NT2/D1 (cell line): Measurements from ENCODE around the gene SCN9A.
"Not testable (repeated sequence)": the region's sequence is repeated elsewhere in the genome, so short reads cannot be mapped to it uniquely, and the experiment has no call there.

Source experiments
- DNase-seq: peaks from one replicate; pipeline ENCODE4 v3.0.0-alpha.2; 2011; ENCODE audit warnings: low read depth, low spot score
- H3K27me3 ChIP-seq: 2 replicates; pipeline ENCODE4 v1.6.0; 2011; ENCODE audit warnings: mild to moderate bottlenecking; ENCODE audit not compliant: insufficient read length, insufficient read depth
- H3K36me3 ChIP-seq: 2 replicates; pipeline ENCODE4 v1.6.1; 2011; ENCODE audit warnings: mild to moderate bottlenecking, low read length, mixed read lengths; ENCODE audit not compliant: insufficient read depth, insufficient read length
- H3K4me1 ChIP-seq: 2 replicates; pipeline ENCODE4 v1.5.1; 2011; ENCODE audit not compliant: insufficient read depth, insufficient read length
- H3K4me3 ChIP-seq: 2 replicates; pipeline ENCODE4 v1.5.1; 2011; ENCODE audit warnings: low read depth; ENCODE audit not compliant: insufficient read length
- H3K9ac ChIP-seq: 2 replicates; pipeline ENCODE4 v1.6.0; 2011; ENCODE audit warnings: low read depth; ENCODE audit not compliant: insufficient read length
- H3K9me3 ChIP-seq: 2 replicates; pipeline ENCODE4 v1.5.1; 2011; ENCODE audit warnings: mild to moderate bottlenecking, low read length; ENCODE audit not compliant: insufficient read depth
- SUZ12 ChIP-seq: IDR thresholded peaks from 2 replicates; pipeline ENCODE4 v1.6.1; 2011; ENCODE audit not compliant: insufficient read length, insufficient read depth; ENCODE audit errors: extremely low read depth
- YY1 ChIP-seq: IDR thresholded peaks from 2 replicates; pipeline ENCODE4 v1.6.1; 2011; ENCODE audit not compliant: insufficient read length, insufficient read depth
- ZNF274 ChIP-seq: IDR thresholded peaks from 2 replicates; pipeline ENCODE4 v1.6.1; 2011; ENCODE audit warnings: mild to moderate bottlenecking, low read depth, low read length

SCN9A gene

DNA sequence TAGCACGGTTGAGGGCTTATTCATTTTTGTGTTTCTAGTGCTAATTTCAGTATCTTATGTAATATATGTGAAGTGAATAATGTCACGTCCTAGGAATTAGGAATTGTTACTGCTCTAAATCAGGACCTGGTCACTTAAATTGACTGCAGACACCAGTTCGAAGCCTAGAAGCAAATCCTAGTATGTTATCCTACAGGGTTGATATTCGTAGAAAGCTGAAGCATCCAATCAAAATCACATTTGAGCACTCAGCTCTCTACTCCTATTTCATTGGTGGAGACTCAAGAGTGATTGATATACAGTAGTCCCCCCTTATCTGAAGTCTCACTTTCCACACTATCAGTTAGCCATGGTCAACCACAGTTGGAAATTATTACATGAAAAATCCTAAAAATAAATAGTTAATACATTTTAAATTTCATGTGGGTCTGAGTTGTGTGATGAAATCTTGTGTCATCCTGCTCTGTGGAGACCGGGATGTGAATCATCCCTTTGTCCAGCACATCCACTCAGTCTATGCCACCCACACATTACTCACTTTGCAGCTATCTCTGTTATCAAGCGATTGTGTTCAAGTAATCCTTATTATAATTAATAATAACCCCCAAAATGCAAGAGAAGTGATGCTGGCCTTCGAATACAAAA, 35.2 kb upstream of the SCN9A start:
- no peaks in the 10 kb centered on the region for H3K27me3 ChIP-seq
- H3K9me3 ChIP-seq = no peaks in the 10 kb centered on the region
- no peak overlapping the region for H3K4me3 ChIP-seq
- H3K9ac ChIP-seq = no peak overlapping the region
- H3K4me1 ChIP-seq = no peaks in the 10 kb centered on the region
- no peak for TF ChIP-seq ZNF274
- TF ChIP-seq YY1 = no peak
- TF ChIP-seq SUZ12 = no peak
- no peak for DNase-seq
- H3K36me3 ChIP-seq = no peaks in the 10 kb centered on the region

DNA sequence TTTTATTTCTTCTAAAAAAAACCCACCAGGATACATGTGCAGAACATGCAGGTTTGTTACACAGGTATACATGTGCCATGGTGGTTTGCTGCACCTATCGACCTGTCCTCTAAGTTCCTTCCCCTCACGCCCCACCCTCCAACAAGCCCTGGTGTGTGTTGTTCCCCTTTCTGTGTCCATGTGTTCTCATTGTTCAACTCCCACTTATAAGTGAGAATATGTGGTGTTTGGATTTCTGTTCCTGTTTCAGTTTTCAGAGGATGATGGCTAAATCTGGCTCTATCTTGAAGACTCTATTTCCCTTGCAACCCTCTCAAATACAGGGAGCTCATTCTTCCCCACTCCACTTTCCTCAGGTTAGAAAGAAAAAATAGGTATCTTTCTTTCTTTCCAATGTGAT, 32.0 kb upstream of the SCN9A start:
- not testable (repeated sequence) for H3K9ac ChIP-seq, H3K4me3 ChIP-seq, H3K9me3 ChIP-seq, H3K36me3 ChIP-seq, DNase-seq, H3K27me3 ChIP-seq, H3K4me1 ChIP-seq

DNA sequence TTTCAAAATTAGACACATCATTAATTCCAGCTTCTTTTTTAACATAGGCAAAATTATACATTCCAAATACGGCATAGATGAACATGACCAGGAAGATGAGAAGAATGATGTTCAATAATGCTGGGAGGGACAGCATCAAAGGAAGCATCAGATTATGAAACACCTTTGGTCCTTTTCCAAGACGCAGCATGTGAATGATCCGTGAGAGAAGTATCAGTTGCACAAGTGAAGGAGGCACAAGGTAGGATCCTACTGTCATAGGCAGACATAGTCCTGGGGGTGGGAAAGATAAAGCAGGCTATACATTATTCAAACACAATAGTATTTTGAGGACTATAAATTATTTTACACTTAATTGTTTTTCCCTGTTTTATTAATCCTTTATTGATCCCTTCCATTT, 30.6 kb upstream of the SCN9A start:
- H3K27me3 ChIP-seq = no peaks in the 10 kb centered on the region
- H3K36me3 ChIP-seq = no peaks in the 10 kb centered on the region
- no peaks in the 10 kb centered on the region for H3K4me1 ChIP-seq
- H3K9ac ChIP-seq = no peak overlapping the region
- DNase-seq = no peak
- H3K9me3 ChIP-seq = no peaks in the 10 kb centered on the region
- TF ChIP-seq SUZ12 = no peak
- TF ChIP-seq YY1 = no peak
- TF ChIP-seq ZNF274 = no peak
- no peak overlapping the region for H3K4me3 ChIP-seq

DNA sequence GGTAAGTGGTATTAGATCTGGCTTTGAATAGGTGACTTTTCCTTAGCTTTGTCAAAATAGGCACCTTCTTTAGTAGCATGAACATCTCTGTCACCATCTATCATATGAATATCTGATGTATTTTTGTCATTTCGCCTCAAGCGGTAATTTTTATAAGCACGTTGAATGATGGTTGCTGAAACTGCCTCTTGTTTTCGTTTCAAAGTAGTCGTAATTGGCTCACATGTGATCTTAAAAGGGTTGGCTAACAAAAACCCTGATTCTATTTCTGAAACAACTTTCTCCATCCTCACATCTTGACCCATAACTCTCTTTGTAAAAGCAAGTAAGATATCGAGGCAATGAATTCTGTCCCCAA, 29.8 kb upstream of the SCN9A start:
- Histone ChIP-seq H3K4me3 (no peak overlapping the region), H3K36me3 (no peaks in the 10 kb centered on the region), H3K27me3 (no peaks in the 10 kb centered on the region), H3K9me3 (no peaks in the 10 kb centered on the region), H3K4me1 (no peaks in the 10 kb centered on the region), H3K9ac (no peak overlapping the region)
- TF ChIP-seq ZNF274 (no peak), SUZ12 (no peak), YY1 (no peak)
- no peak for DNase-seq

DNA sequence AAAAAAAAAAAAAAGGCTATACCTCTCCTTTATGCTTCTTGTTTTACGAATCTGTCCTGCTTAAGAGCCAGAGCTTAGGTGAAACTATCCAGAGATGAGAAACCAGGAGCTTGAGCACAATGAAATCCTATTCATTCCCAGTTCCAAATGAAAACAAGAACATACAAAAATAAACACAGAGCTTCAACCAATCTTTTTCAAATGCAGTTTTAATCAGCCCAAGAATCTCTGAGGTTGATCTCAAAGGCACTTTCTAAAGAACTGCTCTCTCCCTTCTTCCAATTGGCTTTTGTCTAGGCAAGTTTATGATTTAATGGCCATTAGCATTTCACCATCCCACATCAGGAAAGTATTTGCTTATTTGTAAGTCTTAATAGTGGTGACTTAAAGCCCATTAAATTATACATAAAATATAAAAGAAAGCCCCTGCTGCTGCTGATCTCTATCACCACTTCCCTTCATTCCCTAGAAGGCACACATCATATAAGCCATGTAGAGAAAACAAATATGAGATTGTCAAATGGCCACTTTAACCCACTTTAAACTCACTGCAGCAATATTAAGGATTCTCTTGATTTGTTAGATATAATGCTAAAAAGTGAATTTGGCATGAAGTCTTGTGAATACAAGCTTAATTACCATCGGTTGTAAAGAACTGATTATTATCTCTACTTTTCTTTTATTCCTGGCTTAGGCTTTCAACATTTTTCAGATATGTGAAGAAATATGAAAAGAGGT, 29.3 kb upstream of the SCN9A start:
- Histone ChIP-seq H3K4me1 (no peaks in the 10 kb centered on the region), H3K9ac (no peak overlapping the region), H3K36me3 (no peaks in the 10 kb centered on the region), H3K27me3 (no peaks in the 10 kb centered on the region), H3K9me3 (no peaks in the 10 kb centered on the region), H3K4me3 (no peak overlapping the region)
- DNase-seq = no peak
- no peak for TF ChIP-seq ZNF274
- no peak for TF ChIP-seq SUZ12
- TF ChIP-seq YY1 = no peak

DNA sequence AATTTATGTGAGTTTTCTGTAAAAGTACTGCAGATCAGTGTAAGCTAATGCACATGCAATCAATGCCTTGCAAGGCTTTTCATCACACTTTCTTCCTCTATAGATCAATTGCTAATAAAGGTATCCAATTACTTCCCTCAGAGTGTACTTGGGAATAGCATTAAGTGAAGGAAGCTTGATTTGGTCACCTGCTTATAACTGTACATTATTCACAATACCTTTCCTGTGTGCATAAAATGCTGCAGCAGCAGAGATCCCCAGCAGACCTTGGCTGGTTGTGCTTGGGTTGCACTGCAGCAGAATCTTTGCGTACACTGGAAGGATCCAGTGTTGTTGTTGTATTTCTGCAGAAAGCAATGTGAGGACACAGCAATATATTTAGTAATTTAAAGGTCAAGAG, 18.5 kb upstream of the SCN9A start:
- TF ChIP-seq YY1 (no peak), SUZ12 (no peak), ZNF274 (no peak)
- H3K27me3 ChIP-seq = no peaks in the 10 kb centered on the region
- H3K36me3 ChIP-seq = no peaks in the 10 kb centered on the region
- H3K9me3 ChIP-seq = no peaks in the 10 kb centered on the region
- DNase-seq = no peak
- no peak overlapping the region for H3K4me3 ChIP-seq
- no peaks in the 10 kb centered on the region for H3K4me1 ChIP-seq
- no peak overlapping the region for H3K9ac ChIP-seq

DNA sequence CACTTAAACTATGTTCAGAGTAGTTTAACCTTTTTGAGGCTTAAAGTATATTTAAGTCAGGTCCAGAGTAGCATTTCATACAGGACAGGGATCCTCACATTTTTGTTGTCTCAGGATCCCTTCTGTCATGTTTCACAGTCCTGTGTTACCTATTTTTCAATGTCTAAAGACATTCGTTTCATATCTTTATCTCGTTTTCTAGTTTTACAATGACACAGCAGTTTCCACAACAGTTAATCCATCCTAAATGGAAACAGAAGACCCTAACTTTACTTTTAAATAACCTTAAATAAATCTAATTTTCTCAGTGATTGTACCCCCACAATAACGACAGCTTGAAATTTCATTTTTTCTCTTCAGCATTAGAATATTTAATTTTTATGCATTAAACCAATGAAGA, 17.3 kb upstream of the SCN9A start:
- Histone ChIP-seq H3K4me1 (no peaks in the 10 kb centered on the region), H3K36me3 (no peaks in the 10 kb centered on the region), H3K9ac (no peak overlapping the region), H3K4me3 (no peak overlapping the region), H3K27me3 (no peaks in the 10 kb centered on the region), H3K9me3 (no peaks in the 10 kb centered on the region)
- TF ChIP-seq SUZ12 (no peak), YY1 (no peak), ZNF274 (no peak)
- DNase-seq = no peak
